ENCODE data around the gene BCKDHB. TPM values are rescaled to one million over a fixed set of nuclear protein-coding genes. Genes with fewer than 3 reads are reported as not detected.

The BCKDHB gene
- total and polyA plus RNA-seq, 2 donors (not counting 3 experiments of a cell fraction or from before 2014, with no cell fraction given) = 5.6 to 12.2 TPM

- DNase-seq (ENCODE audit: low read depth, low spot score) (no peak), FAIRE-seq (no peak)
- H3K9me3 ChIP-seq (replicated peaks; ENCODE audit: control insufficient read depth, insufficient read depth, low read length) = no peaks in the 10 kb centered on the region
- BruUV-seq (replicated peaks) = no TSS peak
- peaks cover 24% of the 10 kb centered on the region for H3K4me1 ChIP-seq (ENCODE audit: control insufficient read depth, extremely low read depth, insufficient read depth, low read length)
- intact Hi-C loops (cut with micrococcal nuclease) (no loop called here), dilution Hi-C loops (cut with MboI; ENCODE audit: extremely low pct_ligation_motif_present, low sequenced_read_pairs) (no loop called here)
- H3K27me3 ChIP-seq (ENCODE audit: control insufficient read depth in 2 of 2, insufficient read depth in 2 of 2, low read length in 2 of 2) = no peaks in the 10 kb centered on the region
- TF ChIP-seq MAX (IDR thresholded peaks at IDR 0.05; ENCODE audit: insufficient read depth, insufficient read length) (no peak), FOS (IDR thresholded peaks at IDR 0.05; ENCODE audit: borderline replicate concordance, insufficient read depth, low read length) (no peak), EZH2 (IDR thresholded peaks at IDR 0.05; ENCODE audit: borderline replicate concordance, low read depth, low read length, severe bottlenecking) (no peak)
- no peaks in the 10 kb centered on the region for H4K20me1 ChIP-seq (replicated peaks; ENCODE audit: control insufficient read depth, extremely low read depth, insufficient read depth, low read length)
- no peak overlapping the region for H3K4me2 ChIP-seq (ENCODE audit: insufficient read depth, low read length)
- H3K36me3 ChIP-seq (ENCODE audit: control insufficient read depth in 2 of 2, extremely low read depth in 1 of 2, insufficient read depth in 2 of 2, low read length in 2 of 2) = no peaks in the 10 kb centered on the region
- POLR2A ChIA-PET = no interaction called here
- H3K4me3 ChIP-seq (replicated peaks in 1 of 3; ENCODE audit: insufficient read depth in 1 of 3, low read depth in 1 of 3, low read length in 3 of 3) = no peak overlapping the region
- no peaks in the 10 kb centered on the region for H3K79me2 ChIP-seq (ENCODE audit: control insufficient read depth, insufficient read depth, low read length)
- H3K27ac ChIP-seq (ENCODE audit: insufficient read depth, low read depth, low read length) = no peak overlapping the region
- H2AFZ ChIP-seq (ENCODE audit: low read depth, low read length) = no peak overlapping the region
- no peak overlapping the region for H3K9ac ChIP-seq (replicated peaks; ENCODE audit: extremely low read depth, insufficient read depth, low read length)
- CTCF ChIA-PET = no interaction called here
- H3K9me1 ChIP-seq (replicated peaks; ENCODE audit: control insufficient read depth, extremely low read depth, insufficient read depth, low read length) = no peaks in the 10 kb centered on the region
These were observed 79.0 kb downstream of the BCKDHB start for GRCh38 chr6:80185492-80185891.

- no peak overlapping the region for H2AFZ ChIP-seq (ENCODE audit: low read depth, low read length)
- no peak overlapping the region for H3K4me2 ChIP-seq (ENCODE audit: insufficient read depth, low read length)
- peaks cover 24% of the 10 kb centered on the region for H3K4me1 ChIP-seq (ENCODE audit: control insufficient read depth, extremely low read depth, insufficient read depth, low read length)
- ChIA-PET POLR2A (no interaction called here), CTCF (interaction anchor here (1.7 kb wide), 1 partner anchor 27 kb away, joined by 5 read pairs; no protein-coding TSS in a partner anchor)
- no peak for FAIRE-seq
- H3K4me3 ChIP-seq (replicated peaks in 1 of 3; ENCODE audit: insufficient read depth in 1 of 3, low read depth in 1 of 3, low read length in 3 of 3) = no peak overlapping the region
- no peak overlapping the region for H3K9ac ChIP-seq (replicated peaks; ENCODE audit: extremely low read depth, insufficient read depth, low read length)
- H3K27me3 ChIP-seq (ENCODE audit: control insufficient read depth in 2 of 2, insufficient read depth in 2 of 2, low read length in 2 of 2) = no peaks in the 10 kb centered on the region
- no peak for DNase-seq (ENCODE audit: low read depth, low spot score)
- TF ChIP-seq JUN (IDR thresholded peaks at IDR 0.05; ENCODE audit: borderline replicate concordance, insufficient read depth, insufficient read length, low read depth) (no peak), EZH2 (IDR thresholded peaks at IDR 0.05; ENCODE audit: borderline replicate concordance, low read depth, low read length, severe bottlenecking) (no peak), MAX (IDR thresholded peaks at IDR 0.05; ENCODE audit: insufficient read depth, insufficient read length) (no peak), MYC (IDR thresholded peaks at IDR 0.05; ENCODE audit: low read depth, low read length) (no peak), POLR2A (IDR thresholded peaks at IDR 0.05; ENCODE audit: low read depth, low read length) (no peak), FOS (IDR thresholded peaks at IDR 0.05; ENCODE audit: borderline replicate concordance, insufficient read depth, low read length) (no peak), GATA2 (IDR thresholded peaks at IDR 0.05; ENCODE audit: insufficient read depth, insufficient read length, low read depth, low read length) (no peak), CTCF (IDR thresholded peaks at IDR 0.05; ENCODE audit: extremely low read depth in 1 of 2, insufficient read depth in 1 of 2, low read depth in 1 of 2, low read length in 2 of 2) (no peak), POLR2AphosphoS5 (IDR thresholded peaks at IDR 0.05; ENCODE audit: insufficient read depth, low read depth, low read length) (no peak)
- no peak overlapping the region for H3K27ac ChIP-seq (ENCODE audit: insufficient read depth, low read depth, low read length)
- H3K79me2 ChIP-seq (ENCODE audit: control insufficient read depth, insufficient read depth, low read length) = no peaks in the 10 kb centered on the region
- BruUV-seq (replicated peaks) = no TSS peak
- H4K20me1 ChIP-seq (replicated peaks; ENCODE audit: control insufficient read depth, extremely low read depth, insufficient read depth, low read length) = no peaks in the 10 kb centered on the region
- intact Hi-C loops (cut with micrococcal nuclease) = no loop called here
- dilution Hi-C loops (cut with MboI; ENCODE audit: extremely low pct_ligation_motif_present, low sequenced_read_pairs) = no loop called here
- no peaks in the 10 kb centered on the region for H3K9me1 ChIP-seq (replicated peaks; ENCODE audit: control insufficient read depth, extremely low read depth, insufficient read depth, low read length)
- H3K36me3 ChIP-seq (ENCODE audit: control insufficient read depth in 2 of 2, extremely low read depth in 1 of 2, insufficient read depth in 2 of 2, low read length in 2 of 2) = no peaks in the 10 kb centered on the region
- no peaks in the 10 kb centered on the region for H3K9me3 ChIP-seq (replicated peaks; ENCODE audit: control insufficient read depth, insufficient read depth, low read length)
These were observed 79.6 kb downstream of the BCKDHB start for GRCh38 chr6:80186082-80186481.

Data from endothelial cell of umbilical vein (primary cell).